ENCODE results near the gene GABRG3. TPM values are rescaled to one million over a fixed set of nuclear protein-coding genes. Genes with fewer than 3 reads are reported as not detected.

Gene GABRG3
- total RNA-seq, 1 donor from 2014 or later: 0.54 TPM

DNA sequence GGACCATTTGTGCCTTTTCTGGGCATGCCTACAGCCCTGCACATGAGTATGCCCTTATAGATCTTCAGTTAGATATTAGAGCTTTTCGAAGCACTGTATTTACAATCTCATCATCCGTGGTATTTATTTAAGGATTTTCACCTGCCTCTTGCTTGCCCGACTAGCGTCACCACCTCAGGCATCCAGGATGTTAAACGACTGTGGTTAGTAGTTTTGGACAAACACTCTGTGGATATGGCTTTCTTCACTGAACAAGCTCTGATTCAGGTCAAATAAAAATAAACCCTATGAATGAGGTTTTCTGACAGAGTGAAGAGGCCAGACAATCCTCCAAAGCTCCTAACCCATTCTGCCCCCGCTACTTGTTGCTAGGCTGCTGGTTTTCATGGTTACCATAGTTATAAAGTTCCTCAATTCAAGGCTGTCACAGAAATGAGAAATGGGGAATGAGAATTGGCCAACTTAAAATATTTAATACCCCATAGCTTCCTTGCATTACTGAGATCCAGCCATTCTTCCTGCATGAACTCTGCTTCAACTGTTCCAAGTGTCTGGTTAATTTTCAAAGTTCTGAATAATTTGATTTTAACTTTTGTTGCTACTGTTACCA, 440.1 kb downstream of the GABRG3 start:
- Histone ChIP-seq H3K4me3 (ENCODE audit: insufficient read depth, low read depth, low read length) (no peak overlapping the region), H3K4me1 (ENCODE audit: insufficient read depth, low read length) (peaks cover 8% of the 10 kb centered on the region), H3K36me3 (ENCODE audit: insufficient read depth, low read length) (no peaks in the 10 kb centered on the region), H2AFZ (ENCODE audit: low read depth, low read length) (no peak overlapping the region), H3K27ac (ENCODE audit: low read depth, low read length) (no peak overlapping the region), H3K9me3 (ENCODE audit: insufficient read depth, low read depth, low read length) (no peaks in the 10 kb centered on the region), H3K79me2 (ENCODE audit: insufficient read depth, low read length) (no peaks in the 10 kb centered on the region), H3K9ac (ENCODE audit: low read length) (no peak overlapping the region), H4K20me1 (ENCODE audit: insufficient read depth, low read length) (no peaks in the 10 kb centered on the region), H3K4me2 (ENCODE audit: low read length) (no peak overlapping the region), H3K27me3 (ENCODE audit: insufficient read depth, low read length) (no peaks in the 10 kb centered on the region)
- no peaks in the 10 kb centered on the region for H3K9me3 Mint-ChIP-seq (ENCODE audit: unreplicated experiment)
- H3K4me3 Mint-ChIP-seq (ENCODE audit: unreplicated experiment): no peak overlapping the region
- DNase-seq (ENCODE audit: low read depth) (peak; percentile 90), FAIRE-seq (no peak)
- peaks cover 7% of the 10 kb centered on the region for H3K4me1 Mint-ChIP-seq (ENCODE audit: low read depth, unreplicated experiment)
- TF ChIP-seq EZH2 (IDR thresholded peaks at IDR 0.05; ENCODE audit: insufficient read depth, low read length): no peak
- TF ChIP-seq, protein P1, sequence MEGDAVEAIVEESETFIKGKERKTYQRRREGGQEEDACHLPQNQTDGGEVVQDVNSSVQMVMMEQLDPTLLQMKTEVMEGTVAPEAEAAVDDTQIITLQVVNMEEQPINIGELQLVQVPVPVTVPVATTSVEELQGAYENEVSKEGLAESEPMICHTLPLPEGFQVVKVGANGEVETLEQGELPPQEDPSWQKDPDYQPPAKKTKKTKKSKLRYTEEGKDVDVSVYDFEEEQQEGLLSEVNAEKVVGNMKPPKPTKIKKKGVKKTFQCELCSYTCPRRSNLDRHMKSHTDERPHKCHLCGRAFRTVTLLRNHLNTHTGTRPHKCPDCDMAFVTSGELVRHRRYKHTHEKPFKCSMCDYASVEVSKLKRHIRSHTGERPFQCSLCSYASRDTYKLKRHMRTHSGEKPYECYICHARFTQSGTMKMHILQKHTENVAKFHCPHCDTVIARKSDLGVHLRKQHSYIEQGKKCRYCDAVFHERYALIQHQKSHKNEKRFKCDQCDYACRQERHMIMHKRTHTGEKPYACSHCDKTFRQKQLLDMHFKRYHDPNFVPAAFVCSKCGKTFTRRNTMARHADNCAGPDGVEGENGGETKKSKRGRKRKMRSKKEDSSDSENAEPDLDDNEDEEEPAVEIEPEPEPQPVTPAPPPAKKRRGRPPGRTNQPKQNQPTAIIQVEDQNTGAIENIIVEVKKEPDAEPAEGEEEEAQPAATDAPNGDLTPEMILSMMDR (IDR thresholded peaks at IDR 0.05; ENCODE audit: insufficient read depth, low read depth, low read length): no peak
- no peaks in the 10 kb centered on the region for H3K27me3 Mint-ChIP-seq (ENCODE audit: low read depth, unreplicated experiment)
- H3K27ac Mint-ChIP-seq (ENCODE audit: unreplicated experiment): no peak overlapping the region
- no peaks in the 10 kb centered on the region for H3K36me3 Mint-ChIP-seq (ENCODE audit: low read depth, unreplicated experiment)

GRCh38 chr15:27412415-27412814, 441.4 kb downstream of the GABRG3 start:
- H3K4me1 ChIP-seq (ENCODE audit: insufficient read depth, low read length): peaks cover 8% of the 10 kb centered on the region
- H3K36me3 Mint-ChIP-seq (ENCODE audit: low read depth, unreplicated experiment): no peaks in the 10 kb centered on the region
- H3K9me3 Mint-ChIP-seq (ENCODE audit: unreplicated experiment): peaks cover 2% of the 10 kb centered on the region
- DNase-seq (ENCODE audit: low read depth) (no peak), FAIRE-seq (no peak)
- no peak for TF ChIP-seq EZH2 (IDR thresholded peaks at IDR 0.05; ENCODE audit: insufficient read depth, low read length)
- TF ChIP-seq, protein P1 (IDR thresholded peaks at IDR 0.05; ENCODE audit: insufficient read depth, low read depth, low read length): no peak
- H2AFZ ChIP-seq (ENCODE audit: low read depth, low read length): no peak overlapping the region
- no peak overlapping the region for H3K27ac ChIP-seq (ENCODE audit: low read depth, low read length)
- H3K27ac Mint-ChIP-seq (ENCODE audit: unreplicated experiment): no peak overlapping the region
- H3K4me2 ChIP-seq (ENCODE audit: low read length): no peak overlapping the region
- H3K27me3 Mint-ChIP-seq (ENCODE audit: low read depth, unreplicated experiment): no peaks in the 10 kb centered on the region
- no peak overlapping the region for H3K4me3 Mint-ChIP-seq (ENCODE audit: unreplicated experiment)
- no peaks in the 10 kb centered on the region for H3K79me2 ChIP-seq (ENCODE audit: insufficient read depth, low read length)
- peaks cover 7% of the 10 kb centered on the region for H3K4me1 Mint-ChIP-seq (ENCODE audit: low read depth, unreplicated experiment)
- no peaks in the 10 kb centered on the region for H3K9me3 ChIP-seq (ENCODE audit: insufficient read depth, low read depth, low read length)
- H3K9ac ChIP-seq (ENCODE audit: low read length): no peak overlapping the region
- H3K27me3 ChIP-seq (ENCODE audit: insufficient read depth, low read length): no peaks in the 10 kb centered on the region
- H3K36me3 ChIP-seq (ENCODE audit: insufficient read depth, low read length): no peaks in the 10 kb centered on the region
- H3K4me3 ChIP-seq (ENCODE audit: insufficient read depth, low read depth, low read length): no peak overlapping the region
- no peaks in the 10 kb centered on the region for H4K20me1 ChIP-seq (ENCODE audit: insufficient read depth, low read length)

DNA sequence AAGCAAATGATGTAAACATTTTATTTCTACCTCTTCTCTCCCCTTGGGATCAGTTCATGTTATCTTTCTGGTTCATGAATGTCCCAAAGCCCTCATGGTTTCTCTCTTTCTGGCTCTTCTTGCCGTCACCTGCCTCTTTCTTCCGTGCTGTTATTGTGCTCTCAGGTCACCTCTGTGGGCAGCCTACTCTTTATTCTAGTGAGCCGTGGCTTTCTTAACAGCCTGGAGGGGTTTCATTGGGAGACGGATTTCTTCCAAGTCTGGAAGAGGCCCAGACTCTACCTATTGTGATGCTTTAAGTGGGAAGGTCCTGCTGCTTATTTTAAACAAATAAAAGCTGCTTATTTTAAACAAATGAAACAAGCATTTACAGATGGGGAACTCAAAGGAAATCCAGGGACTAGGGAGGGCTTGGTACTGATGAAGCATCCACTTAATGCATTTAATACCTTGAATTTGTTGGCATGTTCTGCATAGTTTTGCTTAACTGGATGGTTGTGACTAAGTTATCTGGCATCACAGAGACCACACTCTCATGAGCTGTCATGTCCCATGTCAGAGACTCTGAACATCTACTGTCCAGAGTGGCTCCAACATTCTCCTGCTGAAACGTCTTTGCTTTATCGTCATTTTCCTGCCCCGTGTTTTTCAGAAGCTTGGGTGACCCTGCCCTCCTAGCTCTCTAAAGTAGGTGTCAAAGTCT, 443.3 kb downstream of the GABRG3 start:
- Histone ChIP-seq H3K27ac (ENCODE audit: low read depth, low read length) (no peak overlapping the region), H3K27me3 (ENCODE audit: insufficient read depth, low read length) (no peaks in the 10 kb centered on the region), H3K4me1 (ENCODE audit: insufficient read depth, low read length) (peaks cover 8% of the 10 kb centered on the region), H4K20me1 (ENCODE audit: insufficient read depth, low read length) (no peaks in the 10 kb centered on the region), H3K9ac (ENCODE audit: low read length) (no peak overlapping the region), H3K4me2 (ENCODE audit: low read length) (peak overlapping the region; percentile 53), H3K4me3 (ENCODE audit: insufficient read depth, low read depth, low read length) (no peak overlapping the region), H3K79me2 (ENCODE audit: insufficient read depth, low read length) (no peaks in the 10 kb centered on the region), H3K36me3 (ENCODE audit: insufficient read depth, low read length) (no peaks in the 10 kb centered on the region), H3K9me3 (ENCODE audit: insufficient read depth, low read depth, low read length) (no peaks in the 10 kb centered on the region), H2AFZ (ENCODE audit: low read depth, low read length) (no peak overlapping the region)
- FAIRE-seq: no peak
- H3K9me3 Mint-ChIP-seq (ENCODE audit: unreplicated experiment): peaks cover 3% of the 10 kb centered on the region
- no peaks in the 10 kb centered on the region for H3K36me3 Mint-ChIP-seq (ENCODE audit: low read depth, unreplicated experiment)
- peak; percentile 84 for DNase-seq (ENCODE audit: low read depth)
- TF ChIP-seq, protein P1 (IDR thresholded peaks at IDR 0.05; ENCODE audit: insufficient read depth, low read depth, low read length): no peak
- TF ChIP-seq EZH2 (IDR thresholded peaks at IDR 0.05; ENCODE audit: insufficient read depth, low read length): no peak
- H3K27me3 Mint-ChIP-seq (ENCODE audit: low read depth, unreplicated experiment): no peaks in the 10 kb centered on the region
- H3K27ac Mint-ChIP-seq (ENCODE audit: unreplicated experiment): peak overlapping the region; percentile 15
- H3K4me1 Mint-ChIP-seq (ENCODE audit: low read depth, unreplicated experiment): peaks cover 7% of the 10 kb centered on the region
- no peak overlapping the region for H3K4me3 Mint-ChIP-seq (ENCODE audit: unreplicated experiment)

Data from astrocyte (in vitro differentiated cells and primary cell).